ENCODE measurements around the gene SLX4IP.

SLX4IP gene

GRCh38 chr20:10508468-10509251 lies 73.6 kb downstream of the SLX4IP start:
- Histone ChIP-seq H3K4me3 (ENCODE audit: low read depth, low read length) (no peak overlapping the region), H3K9me3 (ENCODE audit: severe bottlenecking) (no peaks in the 10 kb centered on the region), H3K27me3 (ENCODE audit: insufficient read depth, low read depth, severe bottlenecking) (no peaks in the 10 kb centered on the region), H3K36me3 (no peaks in the 10 kb centered on the region), H3K27ac (no peak overlapping the region)
- TF ChIP-seq, protein P1, sequence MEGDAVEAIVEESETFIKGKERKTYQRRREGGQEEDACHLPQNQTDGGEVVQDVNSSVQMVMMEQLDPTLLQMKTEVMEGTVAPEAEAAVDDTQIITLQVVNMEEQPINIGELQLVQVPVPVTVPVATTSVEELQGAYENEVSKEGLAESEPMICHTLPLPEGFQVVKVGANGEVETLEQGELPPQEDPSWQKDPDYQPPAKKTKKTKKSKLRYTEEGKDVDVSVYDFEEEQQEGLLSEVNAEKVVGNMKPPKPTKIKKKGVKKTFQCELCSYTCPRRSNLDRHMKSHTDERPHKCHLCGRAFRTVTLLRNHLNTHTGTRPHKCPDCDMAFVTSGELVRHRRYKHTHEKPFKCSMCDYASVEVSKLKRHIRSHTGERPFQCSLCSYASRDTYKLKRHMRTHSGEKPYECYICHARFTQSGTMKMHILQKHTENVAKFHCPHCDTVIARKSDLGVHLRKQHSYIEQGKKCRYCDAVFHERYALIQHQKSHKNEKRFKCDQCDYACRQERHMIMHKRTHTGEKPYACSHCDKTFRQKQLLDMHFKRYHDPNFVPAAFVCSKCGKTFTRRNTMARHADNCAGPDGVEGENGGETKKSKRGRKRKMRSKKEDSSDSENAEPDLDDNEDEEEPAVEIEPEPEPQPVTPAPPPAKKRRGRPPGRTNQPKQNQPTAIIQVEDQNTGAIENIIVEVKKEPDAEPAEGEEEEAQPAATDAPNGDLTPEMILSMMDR (IDR thresholded peaks at IDR 0.05; ENCODE audit: low read depth, low read length): no peak
- DNase-seq: no peak

GRCh38 chr20:10509376-10509775 lies 74.3 kb downstream of the SLX4IP start:
- Histone ChIP-seq H3K27ac (no peak overlapping the region), H3K4me3 (ENCODE audit: low read depth, low read length) (no peak overlapping the region), H3K27me3 (ENCODE audit: insufficient read depth, low read depth, severe bottlenecking) (no peaks in the 10 kb centered on the region), H3K36me3 (no peaks in the 10 kb centered on the region), H3K9me3 (ENCODE audit: severe bottlenecking) (no peaks in the 10 kb centered on the region)
- TF ChIP-seq, protein P1 (IDR thresholded peaks at IDR 0.05; ENCODE audit: low read depth, low read length): no peak
- DNase-seq: no peak

- Histone ChIP-seq H3K27me3 (ENCODE audit: insufficient read depth, low read depth, severe bottlenecking) (no peaks in the 10 kb centered on the region), H3K9me3 (ENCODE audit: severe bottlenecking) (no peaks in the 10 kb centered on the region), H3K4me3 (ENCODE audit: low read depth, low read length) (no peak overlapping the region), H3K36me3 (no peaks in the 10 kb centered on the region), H3K27ac (no peak overlapping the region)
- TF ChIP-seq, protein P1 (IDR thresholded peaks at IDR 0.05; ENCODE audit: low read depth, low read length): no peak
- no peak for DNase-seq
Measured at GRCh38 chr20:10510216-10510615, 75.1 kb downstream of the SLX4IP start.

DNA sequence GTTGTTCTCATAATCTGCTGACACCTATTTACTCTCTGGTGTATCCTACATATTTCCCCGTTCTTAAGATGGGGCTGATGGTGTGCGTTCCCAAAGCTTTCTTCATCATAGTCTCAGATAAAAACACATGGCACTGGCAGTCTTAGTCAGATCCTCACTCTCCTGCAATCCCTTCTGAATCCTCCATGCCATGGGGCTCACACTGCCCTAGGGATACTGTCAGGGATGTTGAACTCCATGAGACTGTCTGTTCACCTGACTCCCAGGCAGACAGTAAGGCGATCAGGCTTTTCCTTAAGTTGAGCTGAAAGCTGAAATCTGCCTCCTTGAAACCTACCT lies 76.0 kb downstream of the SLX4IP start:
- Histone ChIP-seq H3K4me3 (ENCODE audit: low read depth, low read length) (no peak overlapping the region), H3K36me3 (no peaks in the 10 kb centered on the region), H3K27ac (no peak overlapping the region), H3K27me3 (ENCODE audit: insufficient read depth, low read depth, severe bottlenecking) (no peaks in the 10 kb centered on the region), H3K9me3 (ENCODE audit: severe bottlenecking) (no peaks in the 10 kb centered on the region)
- TF ChIP-seq, protein P1 (IDR thresholded peaks at IDR 0.05; ENCODE audit: low read depth, low read length): no peak
- DNase-seq: peak; percentile 23

DNA sequence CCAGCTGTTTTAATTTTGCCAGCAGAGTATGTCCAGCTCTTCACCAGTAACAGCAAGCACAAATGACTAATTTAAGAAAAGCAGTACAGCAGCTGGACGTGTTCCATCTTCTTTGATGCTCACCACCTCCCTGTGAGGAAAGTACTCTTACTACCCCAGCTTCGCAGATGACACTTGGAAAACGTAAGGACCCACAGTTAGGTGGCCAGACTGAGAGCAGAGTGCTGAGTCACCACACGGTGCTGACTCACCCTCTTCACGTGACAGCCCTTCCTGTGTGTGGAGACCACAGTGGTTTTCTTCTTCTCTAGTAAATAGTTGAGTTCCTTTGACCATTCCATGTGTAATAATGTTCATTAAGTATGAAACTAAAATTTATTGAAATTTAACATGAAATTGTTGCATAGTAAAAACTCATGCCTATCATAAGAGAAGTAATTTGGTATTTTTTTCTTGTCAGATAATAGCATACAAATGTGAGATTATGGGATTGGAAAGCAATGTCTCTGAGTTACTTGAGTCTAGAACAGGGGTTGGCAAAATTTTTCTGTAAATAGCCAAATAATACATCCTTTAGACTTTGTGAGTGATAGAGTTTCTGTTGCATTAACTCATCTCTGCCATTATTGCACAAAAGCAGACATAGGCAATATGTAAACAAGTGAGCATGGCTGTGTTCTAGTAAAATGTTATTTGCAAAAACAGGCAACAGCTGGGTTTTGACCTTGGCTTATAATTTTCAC lies 76.6 kb downstream of the SLX4IP start:
- Histone ChIP-seq H3K36me3 (no peaks in the 10 kb centered on the region), H3K27me3 (ENCODE audit: insufficient read depth, low read depth, severe bottlenecking) (no peaks in the 10 kb centered on the region), H3K27ac (no peak overlapping the region), H3K4me3 (ENCODE audit: low read depth, low read length) (no peak overlapping the region), H3K9me3 (ENCODE audit: severe bottlenecking) (no peaks in the 10 kb centered on the region)
- peak; percentile 36 for DNase-seq
- TF ChIP-seq, protein P1 (IDR thresholded peaks at IDR 0.05; ENCODE audit: low read depth, low read length): no peak

Data from WERI-Rb-1 (cell line).